D341Med (cell line): Measurements from ENCODE around the gene KLK13.

Experiments
- DNase-seq: peaks from one replicate; pipeline ENCODE4 v3.0.0; 2012; ENCODE audit warnings: low spot score

Gene KLK13

GRCh38 chr19:51019544-51019925, 45.4 kb downstream of the KLK13 start, which contains the start of gene KLK10:
Gene KLK10, minus strand, starts transcription at chr19:51019709. Its CDS starts 579 bp downstream, at chr19:51019130.
- DNase-seq, result no peak

GRCh38 chr19:51018745-51019543, 45.9 kb downstream of the KLK13 start:
- DNase-seq, result no peak

GRCh38 chr19:51016798-51017683, 47.9 kb downstream of the KLK13 start:
- peak; percentile 77 for DNase-seq

GRCh38 chr19:51015691-51016267, 49.1 kb downstream of the KLK13 start:
- no peak for DNase-seq

GRCh38 chr19:51014242-51014641, 50.6 kb downstream of the KLK13 start:
- no peak for DNase-seq

GRCh38 chr19:51012661-51013190, 52.2 kb downstream of the KLK13 start:
- DNase-seq, result no peak

GRCh38 chr19:51010066-51010795, 54.7 kb downstream of the KLK13 start:
- no peak for DNase-seq

GRCh38 chr19:51009061-51009891, 55.6 kb downstream of the KLK13 start:
- DNase-seq, result peak; percentile 16

GRCh38 chr19:51007488-51007887, 57.4 kb downstream of the KLK13 start:
- DNase-seq, result no peak

- peak; percentile 12 for DNase-seq
Observed at GRCh38 chr19:51006406-51006805, 58.5 kb downstream of the KLK13 start.
